ENCODE data around the gene MXD4.
A peak's percentile ranks its signal among the peaks of the same experiment; 100 is the strongest.
"Not testable (repeated sequence)": the region's sequence is repeated elsewhere in the genome, so short reads cannot be mapped to it uniquely, and the experiment has no call there.

The MXD4 gene

GRCh38 chr4:2221378-2221777 is 40.5 kb downstream of the MXD4 start:
- not testable (repeated sequence) for DNase-seq (ENCODE audit: low read depth in 2 of 2)

DNA sequence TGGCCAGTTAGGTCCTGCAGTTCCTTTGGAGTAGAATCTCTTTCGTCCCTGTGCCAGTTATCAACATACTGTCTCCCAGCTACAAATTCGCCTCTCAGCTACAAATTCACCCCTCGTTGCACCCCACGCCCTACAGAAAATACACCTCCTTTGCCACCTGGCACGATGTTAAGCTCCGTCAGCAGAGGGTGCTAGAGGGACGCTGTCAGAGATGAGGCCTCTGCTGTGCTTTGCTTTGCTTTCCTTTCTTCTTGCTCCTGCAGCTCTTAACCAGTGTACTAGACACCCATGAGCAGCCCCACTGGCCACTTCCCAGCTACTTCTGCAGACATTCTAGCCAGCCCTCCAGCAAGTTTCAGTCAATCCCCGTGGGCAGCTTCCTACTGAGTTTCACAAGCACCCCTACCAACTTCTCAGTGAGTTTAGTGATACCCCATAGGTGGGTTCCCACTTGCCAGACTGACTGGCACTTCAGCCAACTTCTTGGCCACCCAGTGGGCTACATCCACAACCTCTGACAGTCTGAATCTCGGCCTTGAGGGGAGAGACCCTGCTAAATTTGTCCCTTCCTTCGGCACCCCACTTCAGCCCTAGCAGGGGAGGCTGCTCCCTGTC is 41.8 kb downstream of the MXD4 start:
- DNase-seq (ENCODE audit: low read depth in 2 of 2): peak; percentile 55 to 61

DNA sequence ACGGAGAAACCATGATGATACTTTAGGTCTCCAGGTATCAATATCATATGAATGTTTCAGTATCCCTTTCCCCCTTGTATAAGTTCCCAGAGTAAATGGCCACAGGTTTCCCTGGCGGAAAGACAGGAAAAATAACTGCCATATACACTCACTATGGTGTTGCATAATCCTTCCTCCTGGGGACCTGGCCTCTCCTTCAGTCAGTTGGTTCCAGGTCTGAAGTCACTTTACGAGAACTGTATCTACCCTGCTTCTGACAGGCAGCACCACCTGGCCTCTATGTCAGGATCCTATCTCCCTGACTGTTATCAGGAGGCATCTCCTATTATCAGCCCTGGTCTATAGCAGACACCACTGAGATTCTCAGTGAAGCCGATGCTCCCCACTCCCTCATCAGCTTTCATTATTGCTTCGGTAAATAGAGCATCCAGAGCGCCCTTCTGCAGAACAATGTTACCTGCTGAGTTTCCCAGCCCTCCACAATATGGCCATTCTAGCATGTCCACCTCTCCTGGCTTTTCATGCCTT is 42.6 kb downstream of the MXD4 start:
- DNase-seq (ENCODE audit: low read depth in 2 of 2): no peak

DNA sequence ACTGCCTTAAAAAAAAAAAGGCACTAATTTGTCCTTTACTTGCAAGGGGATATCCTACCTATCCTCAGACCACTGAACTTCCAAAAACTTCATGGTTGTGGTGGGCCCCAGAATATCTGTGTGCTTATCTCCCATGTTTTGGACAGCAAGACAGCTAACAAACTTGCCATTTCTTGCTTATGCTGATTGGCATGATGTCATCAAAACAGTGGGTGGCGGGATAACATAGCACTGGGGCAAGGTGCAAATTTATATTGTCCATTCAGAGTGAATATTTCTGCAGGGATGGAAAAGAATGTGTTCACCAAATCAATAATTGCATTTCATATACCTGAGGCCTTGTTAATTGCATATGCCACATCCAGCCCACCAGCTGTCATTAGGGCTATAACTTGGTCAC is 43.5 kb downstream of the MXD4 start:
- DNase-seq (ENCODE audit: low read depth in 2 of 2): no peak

GRCh38 chr4:2217726-2218125 is 44.2 kb downstream of the MXD4 start:
- no peak for DNase-seq (ENCODE audit: low read depth in 2 of 2)

- DNase-seq (ENCODE audit: low read depth in 2 of 2): no peak
Measured at GRCh38 chr4:2212831-2213230, 49.1 kb downstream of the MXD4 start.

- DNase-seq (ENCODE audit: low read depth in 2 of 2): not testable (repeated sequence)
Measured at GRCh38 chr4:2202789-2203188, 59.1 kb downstream of the MXD4 start.

All from activated CD8-positive, alpha-beta memory T cell treated with anti-CD3 and anti-CD28 coated beads for 4 hours (primary cell).